B cell (primary cell): ENCODE results near the gene DLG2. TPM values are rescaled to one million over a fixed set of nuclear protein-coding genes. Genes with fewer than 3 reads are reported as not detected.

ENCODE experiments used
- ATAC-seq: fragments of 200-7000 bp; cut with Tn5 transposase; one replicate; pipeline ENCODE4 v1.10.0; 2021; ENCODE audit warnings: low read depth, mild to moderate bottlenecking, moderate number of reproducible peaks, moderate library complexity
- CTCF ChIA-PET: fragments of 350-600 bp; sonication (Branson Sonifier 250); formaldehyde crosslinking; loops from one replicate; lab custom pipeline; 2021; ENCODE audit warnings: antibody characterized with exemption, inconsistent platforms; lab: Charles Lee
- POLR2A ChIA-PET: fragments of 350-600 bp; sonication (Branson Sonifier 250); formaldehyde crosslinking; loops from one replicate; lab custom pipeline; 2021; ENCODE audit warnings: antibody characterized with exemption; lab: Charles Lee
- DNase-seq: peaks from one replicate; pipeline ENCODE4 v3.0.0; 2013
- H2AFZ ChIP-seq: 2 replicates; pipeline ENCODE4 v1.6.1; 2012; ENCODE audit warnings: mild to moderate bottlenecking, low read depth, low read length; ENCODE audit not compliant: insufficient read depth, poor library complexity, severe bottlenecking
- H3K27ac ChIP-seq, 2 donors: 1 replicate in 1 of 2; 2 replicates in 1 of 2; pipeline ENCODE4 v1.5.1; 2012 to 2013; ENCODE audit warnings: low read length in 2 of 2, mild to moderate bottlenecking in 2 of 2, moderate library complexity in 1 of 2
- H3K27me3 ChIP-seq, 4 experiments: fragments of 200-600 bp in 1 of 4; sonication (generic) in 1 of 4; replicated peaks in 1 of 4; 1 replicate in 2 of 4; 2 replicates in 2 of 4; pipeline versions ENCODE4 v1.6.1 to v1.7.0; 2013 to 2016; ENCODE audit warnings: low read length in 3 of 4, mild to moderate bottlenecking in 2 of 4, mixed read lengths in 1 of 4, moderate library complexity in 1 of 4; ENCODE audit not compliant: insufficient read depth in 4 of 4, control insufficient read depth in 3 of 4; ENCODE audit errors: control extremely low read depth in 1 of 4
- H3K36me3 ChIP-seq, 2 experiments: replicated peaks in 1 of 2; 1 replicate in 1 of 2; 2 replicates in 1 of 2; pipeline versions ENCODE4 v1.6.1 to v1.7.1; 2013; ENCODE audit warnings: low read length in 1 of 2; ENCODE audit not compliant: insufficient read depth in 2 of 2, control insufficient read depth in 1 of 2; ENCODE audit errors: control extremely low read depth in 1 of 2, extremely low read depth in 1 of 2
- H3K4me1 ChIP-seq, 2 donors: fragments of 200-600 bp in 1 of 2; sonication (generic) in 1 of 2; 1 replicate in 1 of 2; 2 replicates in 1 of 2; pipeline versions ENCODE4 v1.5.1 to v1.6.1; 2013 to 2017; ENCODE audit warnings: low read length in 2 of 2; ENCODE audit not compliant: control insufficient read depth in 2 of 2, insufficient read depth in 2 of 2
- H3K4me2 ChIP-seq: replicated peaks from 2 replicates; pipeline ENCODE3; 2012; ENCODE audit warnings: mild to moderate bottlenecking, low read depth, low read length; ENCODE audit not compliant: poor library complexity, severe bottlenecking
- H3K4me3 ChIP-seq, 5 experiments: fragments of 200-600 bp in 1 of 5; sonication (generic) in 1 of 5; 1 replicate in 3 of 5; 2 replicates in 2 of 5; pipeline versions ENCODE4 v1.5.1 to v1.7.0; 2011 to 2016; ENCODE audit warnings: low read length in 4 of 5, mild to moderate bottlenecking in 4 of 5, low read depth in 2 of 5, control low read depth in 1 of 5, moderate library complexity in 1 of 5; ENCODE audit not compliant: insufficient read depth in 1 of 5; ENCODE audit errors: control extremely low read depth in 1 of 5, extremely low read depth in 1 of 5
- H3K79me2 ChIP-seq: fragments of 200-600 bp; sonication (generic); one replicate; pipeline ENCODE4 v1.6.0; 2016; ENCODE audit warnings: low read length; ENCODE audit not compliant: control insufficient read depth, insufficient read depth
- H3K9ac ChIP-seq: fragments of 200-600 bp; sonication (generic); 2 replicates; pipeline ENCODE4 v1.6.1; 2017; ENCODE audit warnings: mild to moderate bottlenecking, low read length, moderate library complexity
- H3K9me3 ChIP-seq, 3 donors: one replicate each; pipeline versions ENCODE4 v1.6.1 to v1.7.1; 2013; ENCODE audit warnings: low read length in 2 of 3; ENCODE audit not compliant: control insufficient read depth in 2 of 3, insufficient read depth in 1 of 3; ENCODE audit errors: control extremely low read depth in 1 of 3
- H4K20me1 ChIP-seq: 2 replicates; pipeline ENCODE4 v1.6.0; 2012; ENCODE audit warnings: mild to moderate bottlenecking, low read length; ENCODE audit not compliant: insufficient read depth, control insufficient read depth, poor library complexity, severe bottlenecking
- H3K27ac Mint-ChIP-seq: one replicate; pipeline ENCODE4 v1.8.0; 2021; ENCODE audit warnings: mixed read lengths
- H3K27me3 Mint-ChIP-seq: one replicate; pipeline ENCODE4 v1.8.0; 2021; ENCODE audit warnings: mixed read lengths
- H3K4me1 Mint-ChIP-seq: one replicate; pipeline ENCODE4 v1.8.0; 2021; ENCODE audit warnings: mixed read lengths
- H3K4me3 Mint-ChIP-seq: one replicate; pipeline ENCODE4 v1.8.0; 2021; ENCODE audit warnings: mixed read lengths
- H3K9me3 Mint-ChIP-seq: one replicate; pipeline ENCODE4 v1.8.0; 2022; ENCODE audit warnings: mixed read lengths; ENCODE audit not compliant: insufficient read depth
- CTCF ChIP-seq: fragments of 200-600 bp; IDR thresholded peaks from one replicate; pipeline ENCODE4 v1.8.0; 2022; ENCODE audit warnings: antibody characterized with exemption, mild to moderate bottlenecking
- EZH2 ChIP-seq: IDR thresholded peaks from 2 replicates; pipeline ENCODE4 v1.6.1; 2012; ENCODE audit warnings: borderline replicate concordance, low read depth, mild to moderate bottlenecking, moderate library complexity, low read length; ENCODE audit not compliant: insufficient read depth, poor library complexity, severe bottlenecking
- WGBS: methylation state at CpG from one replicate; pipeline ENCODE4 v1.1.5; 2013; ENCODE audit warnings: missing lambda C conversion rate; ENCODE audit not compliant: insufficient coverage; 5-methylcytosine and 5-hydroxymethylcytosine counted together
- intact Hi-C: fragments of 100-400 bp; cut with micrococcal nuclease; formaldehyde crosslinking; loops from one replicate; pipeline ENCODE4 v1.10.0; 2022
- polyA plus RNA-seq: library from polyadenylated mRNA; depleted of rRNA; stranded (reverse); fragments of >200 nt; gene quantifications from 2 replicates; pipeline ENCODE4 v1.2.3, GENCODE V29; 2012
- total RNA-seq, 2 donors: library from RNA; stranded (reverse); fragments of 120-200 nt in 1 of 2; gene quantifications; 1 replicate in 1 of 2; 2 replicates in 1 of 2; pipeline versions ENCODE4 v1.2.3 to v1.2.4, GENCODE V29; 2013 to 2022

DLG2 gene
- total and polyA plus RNA-seq, 2 donors (not counting 1 experiment from before 2014, with no cell fraction given): 0.54 to 5.4 TPM

- no peak overlapping the region for H3K27ac Mint-ChIP-seq
- CTCF ChIA-PET: interaction anchor here (1.0 kb wide), 1 partner anchor 15 kb away, joined by 4 read pairs; no protein-coding TSS in a partner anchor
- TF ChIP-seq EZH2 (no peak), CTCF (no peak)
- H3K4me1 ChIP-seq: no peaks in the 10 kb centered on the region
- peaks cover 0 to 4% (median 0%) of the 10 kb centered on the region in 3 donors for H3K9me3 ChIP-seq
- no peaks in the 10 kb centered on the region for H3K36me3 ChIP-seq
- H3K4me3 ChIP-seq: no peak overlapping the region
- no peak for DNase-seq
- H3K27me3 ChIP-seq: no peaks in the 10 kb centered on the region
- H3K27me3 Mint-ChIP-seq: no peaks in the 10 kb centered on the region
- WGBS: no CpG with 5 or more reads among the region's 2 CpGs
- intact Hi-C loops: no loop called here
- no peaks in the 10 kb centered on the region for H3K4me1 Mint-ChIP-seq
- no peak for ATAC-seq
- no peak overlapping the region for H3K4me3 Mint-ChIP-seq
- POLR2A ChIA-PET: no interaction called here
- H2AFZ ChIP-seq: no peak overlapping the region
- no peak overlapping the region for H3K27ac ChIP-seq
- no peak overlapping the region for H3K9ac ChIP-seq
- H3K4me2 ChIP-seq: no peak overlapping the region
- H4K20me1 ChIP-seq: no peaks in the 10 kb centered on the region
- H3K9me3 Mint-ChIP-seq: peaks cover 8% of the 10 kb centered on the region
- no peaks in the 10 kb centered on the region for H3K79me2 ChIP-seq
These were observed 248.1 kb downstream of the DLG2 start for GRCh38 chr11:85379066-85379465.

GRCh38 chr11:85377901-85378300, 249.2 kb downstream of the DLG2 start:
- no peak overlapping the region for H2AFZ ChIP-seq
- H3K27ac ChIP-seq: no peak overlapping the region
- H3K9ac ChIP-seq: no peak overlapping the region
- POLR2A ChIA-PET: no interaction called here
- no peaks in the 10 kb centered on the region for H3K4me1 ChIP-seq
- CTCF ChIA-PET: interaction anchor here (1.0 kb wide), 1 partner anchor 14 kb away, joined by 4 read pairs; no protein-coding TSS in a partner anchor
- H3K4me2 ChIP-seq: no peak overlapping the region
- peaks cover 0 to 1% (median 0%) of the 10 kb centered on the region in 3 donors for H3K9me3 ChIP-seq
- no peak overlapping the region for H3K4me3 ChIP-seq
- Mint-ChIP-seq H3K9me3 (peaks cover 4% of the 10 kb centered on the region), H3K27ac (no peak overlapping the region), H3K27me3 (no peaks in the 10 kb centered on the region), H3K4me1 (no peaks in the 10 kb centered on the region), H3K4me3 (no peak overlapping the region)
- TF ChIP-seq EZH2 (no peak), CTCF (no peak)
- H3K36me3 ChIP-seq: no peaks in the 10 kb centered on the region
- no peaks in the 10 kb centered on the region for H3K79me2 ChIP-seq
- H3K27me3 ChIP-seq: no peaks in the 10 kb centered on the region
- intact Hi-C loops: no loop called here
- ATAC-seq (no peak), DNase-seq (no peak)
- no peaks in the 10 kb centered on the region for H4K20me1 ChIP-seq
